ENCODE measurements around the gene CNOT1.
"Not testable (repeated sequence)": the region's sequence is repeated elsewhere in the genome, so short reads cannot be mapped to it uniquely, and the experiment has no call there.

The CNOT1 gene

DNA sequence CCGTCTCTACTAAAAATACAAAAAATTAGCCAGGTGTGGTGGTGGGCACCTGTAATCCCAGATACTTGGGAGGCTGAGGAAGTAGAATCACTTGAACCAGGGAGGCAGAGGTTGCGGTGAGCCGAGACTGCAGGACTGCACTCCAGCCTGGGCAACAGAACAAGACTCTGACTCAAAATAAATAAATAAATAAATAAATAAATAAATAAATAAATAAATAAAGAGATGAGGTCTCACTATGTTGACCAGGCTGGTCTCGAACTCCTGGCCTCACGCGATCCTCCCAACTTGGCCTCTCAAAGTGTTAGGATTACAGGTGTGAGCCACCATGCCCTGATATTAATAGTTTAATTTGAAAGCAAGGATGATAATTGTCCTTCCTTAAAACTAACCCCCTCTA lies 7.4 kb upstream of the CNOT1 start:
- not testable (repeated sequence) for DNase-seq

- no peak for DNase-seq
Observed at GRCh38 chr16:58636466-58636865, 6.8 kb upstream of the CNOT1 start.

- no peak for DNase-seq
Observed at GRCh38 chr16:58635502-58635901, 5.9 kb upstream of the CNOT1 start.

GRCh38 chr16:58634265-58634802 lies 4.7 kb upstream of the CNOT1 start:
- DNase-seq = no peak

- DNase-seq = no peak
Observed at GRCh38 chr16:58628845-58629732, 537 bp downstream of the CNOT1 start.

DNA sequence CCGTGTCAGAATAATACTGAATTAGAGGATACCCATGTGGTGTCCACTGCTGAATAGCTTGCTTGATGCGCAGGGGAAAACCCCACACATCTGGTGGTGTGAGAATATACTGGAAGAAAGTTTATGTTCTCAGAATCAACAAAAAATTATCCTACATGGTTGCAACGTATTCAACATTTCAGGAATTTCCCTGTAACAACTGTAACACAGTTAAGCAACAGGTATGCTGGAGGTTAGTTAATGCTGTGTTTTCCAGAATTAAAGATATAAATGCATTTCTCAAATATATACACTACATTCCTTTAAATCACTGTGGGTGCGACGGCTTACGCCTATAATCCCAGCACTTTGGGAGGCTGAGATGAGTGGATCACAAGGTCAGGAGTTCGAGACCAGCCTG lies 5.4 kb downstream of the CNOT1 start:
- DNase-seq = no peak

DNA sequence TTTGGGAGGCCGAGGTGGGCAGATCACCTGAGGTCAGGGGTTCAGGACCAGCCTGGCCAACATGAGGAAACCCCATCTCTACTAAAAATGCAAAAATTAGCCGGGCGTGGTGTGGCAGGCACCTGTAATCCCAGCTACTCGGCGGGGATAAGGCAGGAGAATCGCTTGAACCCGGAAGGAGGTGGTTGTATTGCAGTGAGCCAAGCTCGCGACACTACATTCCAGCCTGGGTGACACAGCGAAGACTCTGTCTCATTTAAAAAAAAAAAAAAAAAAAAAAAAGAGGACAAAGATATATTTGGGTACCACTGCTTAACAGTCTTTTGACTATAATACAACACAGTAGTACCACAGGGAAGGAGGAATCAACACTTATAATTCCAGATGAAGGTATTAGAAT lies 9.2 kb downstream of the CNOT1 start:
- DNase-seq = no peak

- DNase-seq = no peak
Observed at GRCh38 chr16:58615280-58615679, 14.3 kb downstream of the CNOT1 start.

DNA sequence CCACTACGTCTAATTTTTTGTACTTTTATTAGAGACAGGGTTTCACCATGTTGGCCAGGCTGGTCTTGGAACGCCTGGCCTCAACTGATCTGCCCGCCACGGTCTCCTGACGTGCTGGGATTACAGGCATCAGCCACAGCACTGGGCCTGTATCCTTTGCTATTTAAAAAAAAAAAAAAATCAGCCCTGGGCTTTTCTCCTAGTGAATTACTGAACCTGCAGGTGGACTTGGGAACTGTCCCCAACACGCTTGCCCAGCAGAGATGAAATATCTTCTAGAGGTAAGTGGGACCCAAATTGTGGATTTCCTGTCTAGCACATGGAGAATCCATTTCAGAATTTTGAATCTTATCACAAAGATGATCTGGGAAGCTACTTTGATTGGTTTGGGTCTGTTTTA lies 14.8 kb downstream of the CNOT1 start:
- no peak for DNase-seq

- DNase-seq = no peak
Observed at GRCh38 chr16:58614212-58614611, 15.4 kb downstream of the CNOT1 start.

- DNase-seq = not testable (repeated sequence)
Observed at GRCh38 chr16:58612965-58613364, 16.7 kb downstream of the CNOT1 start.

DNA sequence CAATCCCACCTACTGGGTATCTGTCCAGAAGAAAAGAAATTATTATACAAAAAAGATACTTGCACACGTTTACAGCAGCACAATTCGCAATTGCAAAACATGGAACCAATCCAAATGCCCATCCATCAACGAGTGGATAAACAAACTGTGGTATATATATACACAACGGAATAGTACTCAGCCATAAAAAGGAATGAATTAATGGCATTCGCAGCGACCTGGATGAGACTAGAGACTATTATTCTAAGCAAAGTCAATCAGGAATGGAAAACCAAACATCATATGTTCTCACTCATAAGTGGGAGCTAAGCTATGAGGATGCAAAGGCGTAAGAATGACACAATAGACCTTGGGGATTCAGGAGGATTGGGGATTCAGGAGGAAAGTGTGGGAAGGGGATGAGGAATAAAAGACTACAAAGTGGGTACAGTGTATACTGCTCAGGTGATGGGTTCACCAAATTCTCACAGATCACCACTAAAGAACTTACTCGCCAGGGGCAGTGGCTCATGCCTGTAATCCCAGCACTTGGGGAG lies 21.0 kb downstream of the CNOT1 start:
- DNase-seq = no peak

GRCh38 chr16:58605562-58605961 lies 24.1 kb downstream of the CNOT1 start:
- no peak for DNase-seq

DNA sequence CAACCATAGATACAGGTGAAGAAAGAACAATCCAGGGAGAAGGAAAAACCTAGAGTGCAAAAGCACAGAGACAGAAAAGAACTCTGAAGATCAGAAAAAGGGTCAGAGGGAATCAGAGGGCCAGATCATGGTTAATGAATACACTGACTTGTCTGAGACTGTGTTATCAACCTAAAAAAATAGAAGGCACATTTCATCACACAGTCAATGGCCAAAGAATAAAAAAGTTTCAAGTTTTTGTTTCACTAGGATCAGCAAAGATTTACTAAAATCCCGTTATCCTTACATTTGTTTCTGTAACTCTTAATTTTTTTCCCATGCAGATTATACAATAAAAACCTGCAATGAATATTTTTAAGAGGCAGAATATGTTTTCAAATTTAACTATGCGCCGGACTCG lies 38.5 kb downstream of the CNOT1 start:
- no peak for DNase-seq

GRCh38 chr16:58589326-58589905 lies 40.2 kb downstream of the CNOT1 start:
- DNase-seq = no peak

GRCh38 chr16:58588406-58588805 lies 41.2 kb downstream of the CNOT1 start:
- DNase-seq = no peak

- DNase-seq = no peak
Observed at GRCh38 chr16:58586340-58587030, 43.1 kb downstream of the CNOT1 start.

DNA sequence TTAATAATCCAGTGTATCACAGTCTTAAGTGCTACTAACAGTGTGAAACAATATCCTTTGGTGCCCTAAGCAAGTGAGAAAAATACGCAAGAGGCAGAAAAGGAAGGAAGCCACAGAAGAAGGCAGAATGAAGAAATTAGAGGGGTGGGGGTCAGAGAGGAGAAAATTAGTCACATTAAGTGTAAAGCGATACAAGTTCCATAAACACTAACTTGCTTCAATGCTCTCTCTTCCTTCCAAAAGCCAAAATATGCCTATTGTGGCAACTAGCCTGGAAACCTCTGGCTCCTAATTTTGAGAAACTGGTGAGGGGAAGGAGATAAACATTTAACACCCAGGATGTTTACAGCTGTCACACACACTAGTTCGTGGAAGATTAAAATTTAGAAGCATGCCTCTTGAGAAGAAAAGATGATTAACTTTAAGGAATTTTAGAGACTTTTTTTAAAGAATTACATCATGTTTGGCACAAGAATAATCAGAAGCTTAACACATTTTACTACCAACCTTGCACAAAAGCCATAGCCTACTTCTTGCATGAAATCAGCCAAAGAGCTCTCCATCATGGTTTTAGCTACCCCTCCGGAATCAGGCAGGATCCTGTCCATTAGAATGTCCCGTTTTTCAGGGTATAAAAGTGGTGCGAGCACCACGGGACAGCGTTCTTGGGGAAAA lies 44.7 kb downstream of the CNOT1 start:
- no peak for DNase-seq

DNA sequence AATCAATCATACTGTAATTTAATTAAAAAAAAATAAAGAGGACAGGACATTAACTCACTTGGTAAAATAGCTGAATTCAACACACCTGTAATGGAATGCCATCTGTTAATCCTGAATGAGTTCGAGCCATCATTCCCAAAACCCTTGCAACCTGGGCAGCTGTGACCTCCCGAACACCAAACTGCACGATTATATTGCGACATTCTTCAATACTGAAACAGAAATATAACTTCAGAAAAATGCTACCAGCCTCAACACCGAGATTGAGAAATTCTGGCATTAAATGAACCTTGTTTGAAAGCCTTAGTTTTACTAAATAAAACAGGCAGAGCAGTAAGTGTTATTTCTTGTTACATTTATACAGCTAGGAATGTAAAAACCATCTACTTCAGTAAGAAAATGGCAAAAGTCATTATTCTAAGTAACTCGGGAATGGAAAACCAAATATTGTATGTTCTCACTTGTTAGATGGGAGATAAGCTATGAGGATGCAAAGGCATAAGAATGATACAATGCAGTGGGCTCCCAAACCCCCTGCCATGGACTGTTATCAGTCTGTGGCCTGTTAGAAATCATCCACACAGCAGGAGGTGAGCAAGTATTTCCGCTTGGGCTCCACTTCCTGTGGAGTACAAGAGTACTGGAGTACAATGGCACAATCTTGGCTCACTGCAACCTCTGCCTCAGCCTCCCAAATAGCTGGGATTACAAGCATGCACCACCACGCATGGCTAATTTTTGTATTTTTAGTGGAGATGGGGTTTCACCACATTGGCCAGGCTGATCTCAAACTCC lies 46.5 kb downstream of the CNOT1 start:
- no peak for DNase-seq

DNA sequence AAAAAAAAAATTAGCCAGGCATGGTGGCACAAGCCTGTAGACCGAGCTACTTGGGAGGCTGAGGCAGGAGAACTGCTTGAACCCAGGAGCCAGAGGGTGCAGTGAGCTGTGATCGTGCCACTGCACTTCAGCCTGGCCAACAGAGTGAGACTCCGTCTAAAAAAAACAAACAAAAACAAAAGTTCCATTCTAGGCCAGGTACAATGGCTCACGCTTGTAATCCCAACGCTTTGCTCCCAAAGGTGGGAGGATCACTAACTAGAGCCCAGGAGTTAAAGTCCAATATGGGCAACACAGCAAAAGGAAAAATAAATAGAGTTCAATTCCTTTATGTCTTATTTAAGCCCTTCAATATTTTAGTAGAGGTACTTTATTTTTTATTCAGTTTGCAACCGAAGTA lies 47.5 kb downstream of the CNOT1 start:
- no peak for DNase-seq

- DNase-seq = no peak
Observed at GRCh38 chr16:58579587-58579986, 50.0 kb downstream of the CNOT1 start.

DNA sequence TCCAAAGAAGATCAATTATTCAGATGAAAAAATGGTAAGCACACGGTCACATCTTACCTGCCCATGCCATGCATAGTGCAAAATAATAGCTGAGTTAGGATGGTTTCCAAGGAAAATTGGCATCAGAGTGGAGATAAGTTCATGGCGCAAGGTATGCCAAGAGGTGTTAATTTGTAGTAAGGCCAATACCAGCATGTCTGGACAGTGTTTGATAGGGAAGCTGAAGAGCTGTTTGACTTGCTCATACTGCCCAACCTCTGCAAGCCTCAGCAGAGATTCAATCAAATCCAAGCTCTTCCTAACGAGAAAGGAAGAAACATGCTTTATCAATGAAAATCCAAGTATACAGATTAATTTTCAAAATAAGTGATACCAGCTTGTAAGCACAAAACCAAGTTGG lies 51.0 kb downstream of the CNOT1 start:
- DNase-seq = no peak

All from NCI-H1436 (cell line).